ENCODE measurements around the gene HOMEZ.
"Not testable (repeated sequence)": the region's sequence is repeated elsewhere in the genome, so short reads cannot be mapped to it uniquely, and the experiment has no call there.

The HOMEZ gene, protein sequence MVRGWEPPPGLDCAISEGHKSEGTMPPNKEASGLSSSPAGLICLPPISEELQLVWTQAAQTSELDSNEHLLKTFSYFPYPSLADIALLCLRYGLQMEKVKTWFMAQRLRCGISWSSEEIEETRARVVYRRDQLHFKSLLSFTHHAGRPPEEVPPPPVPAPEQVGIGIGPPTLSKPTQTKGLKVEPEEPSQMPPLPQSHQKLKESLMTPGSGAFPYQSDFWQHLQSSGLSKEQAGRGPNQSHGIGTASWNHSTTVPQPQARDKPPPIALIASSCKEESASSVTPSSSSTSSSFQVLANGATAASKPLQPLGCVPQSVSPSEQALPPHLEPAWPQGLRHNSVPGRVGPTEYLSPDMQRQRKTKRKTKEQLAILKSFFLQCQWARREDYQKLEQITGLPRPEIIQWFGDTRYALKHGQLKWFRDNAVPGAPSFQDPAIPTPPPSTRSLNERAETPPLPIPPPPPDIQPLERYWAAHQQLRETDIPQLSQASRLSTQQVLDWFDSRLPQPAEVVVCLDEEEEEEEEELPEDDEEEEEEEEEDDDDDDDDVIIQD

DNA sequence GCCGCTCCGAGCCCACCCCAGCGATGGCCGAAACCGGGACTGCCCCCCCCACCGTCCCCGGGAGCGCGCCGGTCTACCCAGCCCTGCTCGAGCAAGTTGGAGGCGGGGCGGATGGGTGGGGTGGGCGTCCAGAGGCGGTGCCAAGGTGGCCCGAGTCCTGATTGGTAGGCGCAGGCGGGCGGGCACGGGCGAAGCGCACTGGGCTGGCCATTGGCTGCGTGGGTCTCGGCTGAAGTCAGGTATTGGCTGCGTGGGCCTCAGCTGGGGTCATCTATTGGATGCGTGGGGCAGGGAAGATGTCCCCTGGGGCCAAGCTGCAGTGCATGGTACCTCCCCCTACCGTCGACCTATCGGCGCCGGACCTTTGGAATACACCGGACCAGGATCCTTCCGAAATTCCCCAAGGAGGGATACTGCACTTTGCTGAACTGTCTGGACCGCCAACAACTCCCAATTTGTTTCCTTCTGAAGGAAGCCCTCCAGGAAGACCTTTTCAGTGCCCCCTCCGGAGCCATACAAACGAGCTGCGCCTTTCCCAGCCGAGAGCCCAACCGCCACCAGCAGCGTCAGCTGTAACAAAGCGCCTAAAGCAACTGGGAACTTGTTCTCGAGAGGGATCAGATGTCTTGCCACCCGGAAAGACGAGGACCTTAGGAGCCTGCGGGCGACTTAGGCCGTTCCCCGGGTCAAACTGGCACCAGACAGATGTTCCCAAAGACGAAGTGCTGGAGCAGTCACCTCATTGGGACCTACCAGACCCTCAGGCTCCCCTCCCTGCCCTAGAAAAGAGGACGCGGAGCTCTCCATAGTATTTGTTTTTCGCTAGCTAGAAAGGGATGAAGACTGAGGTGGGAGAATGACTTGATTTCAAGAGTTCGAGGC lies at the start of gene HOMEZ:
Gene HOMEZ (minus strand): TSS at position 113 of the 882 bp plus-strand sequence. CDS start 180 bp downstream, outside the sequence.
- TF ChIP-seq, protein P1, sequence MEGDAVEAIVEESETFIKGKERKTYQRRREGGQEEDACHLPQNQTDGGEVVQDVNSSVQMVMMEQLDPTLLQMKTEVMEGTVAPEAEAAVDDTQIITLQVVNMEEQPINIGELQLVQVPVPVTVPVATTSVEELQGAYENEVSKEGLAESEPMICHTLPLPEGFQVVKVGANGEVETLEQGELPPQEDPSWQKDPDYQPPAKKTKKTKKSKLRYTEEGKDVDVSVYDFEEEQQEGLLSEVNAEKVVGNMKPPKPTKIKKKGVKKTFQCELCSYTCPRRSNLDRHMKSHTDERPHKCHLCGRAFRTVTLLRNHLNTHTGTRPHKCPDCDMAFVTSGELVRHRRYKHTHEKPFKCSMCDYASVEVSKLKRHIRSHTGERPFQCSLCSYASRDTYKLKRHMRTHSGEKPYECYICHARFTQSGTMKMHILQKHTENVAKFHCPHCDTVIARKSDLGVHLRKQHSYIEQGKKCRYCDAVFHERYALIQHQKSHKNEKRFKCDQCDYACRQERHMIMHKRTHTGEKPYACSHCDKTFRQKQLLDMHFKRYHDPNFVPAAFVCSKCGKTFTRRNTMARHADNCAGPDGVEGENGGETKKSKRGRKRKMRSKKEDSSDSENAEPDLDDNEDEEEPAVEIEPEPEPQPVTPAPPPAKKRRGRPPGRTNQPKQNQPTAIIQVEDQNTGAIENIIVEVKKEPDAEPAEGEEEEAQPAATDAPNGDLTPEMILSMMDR (IDR thresholded peaks at IDR 0.05; ENCODE audit: low read depth, low read length), result no peak
- DNase-seq (ENCODE audit: low read depth in 2 of 2), result peak; percentile 99
- H3K4me3 ChIP-seq (replicated peaks in 1 of 2; ENCODE audit: low read depth in 2 of 2, low read length in 2 of 2), result peak within 1 kb of the TSS; percentile 82 to 88

DNA sequence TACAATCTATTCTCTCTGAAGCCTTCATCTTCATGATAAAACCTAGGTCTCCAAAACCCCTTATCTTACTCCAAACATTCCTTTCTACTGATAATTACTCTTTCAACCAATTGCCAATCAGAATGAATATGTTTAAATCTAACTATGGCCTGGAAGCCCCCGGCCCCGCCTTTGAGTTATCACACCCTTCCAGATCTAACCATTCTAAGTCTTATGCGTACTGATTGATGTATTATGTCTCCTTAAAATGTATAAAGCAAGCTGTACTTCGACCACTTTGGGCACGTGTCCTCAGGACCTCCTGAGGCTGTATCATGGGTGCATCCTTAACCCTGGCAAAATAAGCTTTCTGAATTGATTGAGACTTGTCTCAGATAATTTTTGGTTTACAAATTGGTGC lies 49.7 kb upstream of the HOMEZ start:
- DNase-seq (ENCODE audit: low read depth in 2 of 2), result no peak

DNA sequence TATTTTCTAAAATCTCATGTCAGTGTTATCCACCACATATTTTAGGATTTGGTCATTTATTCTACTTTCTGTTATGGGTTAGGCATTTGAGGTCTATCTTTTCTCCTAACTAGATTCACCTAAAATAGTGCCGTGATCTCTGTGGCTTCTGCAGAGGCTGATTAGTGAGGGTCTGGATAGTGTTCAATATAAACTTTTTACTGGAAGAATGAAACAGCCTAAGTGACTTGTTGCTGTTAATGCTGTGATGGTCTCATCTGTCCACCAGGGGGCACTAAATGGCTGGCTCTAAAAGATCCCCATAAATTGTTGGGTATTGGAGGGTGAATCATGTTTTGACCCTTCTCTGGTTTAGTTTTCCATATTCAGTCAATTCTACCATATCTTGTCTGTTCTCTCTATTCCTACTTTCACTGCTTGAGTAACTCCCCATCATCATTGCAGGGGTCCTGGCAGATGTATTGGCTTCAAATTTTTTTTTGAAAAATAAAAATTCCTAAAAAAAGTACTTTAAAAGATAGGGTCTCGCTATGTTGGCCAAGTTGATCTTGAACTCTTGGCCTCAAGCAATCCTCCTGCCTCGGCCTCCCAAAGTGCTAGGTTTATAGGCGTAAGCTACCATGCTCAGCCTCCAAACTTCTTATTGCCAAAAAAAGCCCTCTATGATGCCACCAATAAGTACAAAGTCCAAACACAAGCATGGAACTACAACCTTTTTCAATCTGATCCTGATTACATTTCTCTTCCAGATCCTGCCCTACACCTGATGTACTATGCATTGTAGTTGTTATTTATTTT lies 42.2 kb upstream of the HOMEZ start:
- no peak overlapping the region for H3K4me3 ChIP-seq (replicated peaks in 1 of 2; ENCODE audit: low read depth in 2 of 2, low read length in 2 of 2)
- DNase-seq (ENCODE audit: low read depth in 2 of 2), result peak; percentile 86 to 87
- TF ChIP-seq, protein P1 (IDR thresholded peaks at IDR 0.05; ENCODE audit: low read depth, low read length), result peak; percentile 77

More for the DNA sequence above, 49.7 kb upstream of the HOMEZ start:
- TF ChIP-seq, protein P1 (IDR thresholded peaks at IDR 0.05; ENCODE audit: low read depth, low read length), result no peak
- no peak overlapping the region for H3K4me3 ChIP-seq (replicated peaks in 1 of 2; ENCODE audit: low read depth in 2 of 2, low read length in 2 of 2)

DNA sequence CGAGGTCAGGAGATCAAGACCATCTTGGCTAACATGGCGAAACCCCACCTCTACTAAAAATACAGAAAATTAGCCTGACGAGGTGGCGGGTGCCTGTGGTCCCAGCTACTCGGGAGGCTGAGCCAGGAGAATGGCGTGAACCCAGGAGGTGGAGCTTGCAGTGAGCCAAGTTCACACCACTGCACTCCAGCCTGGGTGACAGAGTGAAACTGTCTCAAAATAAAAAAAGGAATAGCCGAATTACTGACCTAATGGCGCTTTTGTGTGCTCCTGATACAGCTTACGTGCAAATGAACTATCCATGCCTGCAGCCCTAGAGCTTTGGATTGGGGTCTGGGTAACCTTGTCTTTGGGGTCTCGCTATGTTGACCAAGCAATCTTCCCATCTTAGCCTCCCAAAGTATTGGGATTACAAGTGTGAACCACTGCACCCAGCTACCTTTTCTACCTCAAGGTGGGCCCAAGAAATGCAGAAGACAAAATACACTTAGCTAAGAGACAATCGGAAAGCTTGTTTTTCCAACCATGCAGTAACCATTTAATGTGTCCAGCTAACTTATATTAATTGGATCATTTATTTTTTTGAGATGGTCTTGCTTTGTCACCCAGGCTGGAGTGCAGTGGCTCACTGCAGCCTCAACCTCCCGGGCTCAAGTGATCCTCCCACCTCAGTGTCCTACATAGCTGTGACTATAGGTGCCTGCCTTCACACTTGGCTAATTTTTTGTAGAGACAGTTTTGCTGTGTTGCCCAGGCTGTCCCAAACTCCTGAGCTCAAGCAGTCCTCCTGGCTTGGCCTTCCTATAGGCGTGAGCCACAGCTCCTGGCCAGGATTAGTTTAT lies 40.8 kb upstream of the HOMEZ start:
- peak in 1 of 2 donors; percentile 3 for DNase-seq (ENCODE audit: low read depth in 2 of 2)
- no peak overlapping the region for H3K4me3 ChIP-seq (replicated peaks in 1 of 2; ENCODE audit: low read depth in 2 of 2, low read length in 2 of 2)
- TF ChIP-seq, protein P1 (IDR thresholded peaks at IDR 0.05; ENCODE audit: low read depth, low read length), result no peak

DNA sequence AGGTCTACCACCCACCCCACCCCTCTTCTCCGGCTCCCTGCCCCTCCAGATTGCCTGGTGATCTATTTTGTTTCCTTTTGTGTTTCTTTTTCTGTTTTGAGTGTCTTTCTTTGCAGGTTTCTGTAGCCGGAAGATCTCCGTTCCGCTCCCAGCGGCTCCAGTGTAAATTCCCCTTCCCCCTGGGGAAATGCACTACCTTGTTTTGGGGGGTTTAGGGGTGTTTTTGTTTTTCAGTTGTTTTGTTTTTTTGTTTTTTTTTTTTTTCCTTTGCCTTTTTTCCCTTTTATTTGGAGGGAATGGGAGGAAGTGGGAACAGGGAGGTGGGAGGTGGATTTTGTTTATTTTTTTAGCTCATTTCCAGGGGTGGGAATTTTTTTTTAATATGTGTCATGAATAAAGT lies 39.8 kb upstream of the HOMEZ start:
- not testable (repeated sequence) for DNase-seq (ENCODE audit: low read depth in 2 of 2)

DNA sequence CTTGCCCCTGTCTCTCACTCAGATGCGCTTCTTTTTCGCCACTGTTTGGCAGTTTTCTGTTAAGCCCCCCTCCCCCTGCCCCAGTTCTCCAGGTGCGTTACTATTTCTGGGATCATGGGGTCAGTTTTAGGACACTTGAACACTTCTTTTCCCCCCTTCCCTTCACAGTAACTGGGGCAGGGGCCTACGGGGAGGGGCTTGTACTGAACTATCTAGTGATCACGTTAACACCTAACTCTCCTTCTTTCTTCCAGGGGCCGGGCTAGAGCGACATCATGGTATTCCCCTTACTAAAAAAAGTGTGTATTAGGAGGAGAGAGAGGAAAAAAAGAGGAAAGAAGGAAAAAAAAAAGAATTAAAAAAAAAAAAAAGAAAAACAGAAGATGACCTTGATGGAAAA lies 39.1 kb upstream of the HOMEZ start:
- TF ChIP-seq, protein P1 (IDR thresholded peaks at IDR 0.05; ENCODE audit: low read depth, low read length), result no peak
- H3K4me3 ChIP-seq (replicated peaks in 1 of 2; ENCODE audit: low read depth in 2 of 2, low read length in 2 of 2), result no peak overlapping the region
- DNase-seq (ENCODE audit: low read depth in 2 of 2), result no peak

More for the DNA sequence above, 39.8 kb upstream of the HOMEZ start:
- not testable (repeated sequence) for H3K4me3 ChIP-seq (replicated peaks in 1 of 2; ENCODE audit: low read depth in 2 of 2, low read length in 2 of 2)

Measured in cardiac fibroblast (primary cell).